HPDE6-E6E7 (cell line): Measurements from ENCODE around the gene THOP1.

Experiments used
- DNase-seq: peaks from one replicate; pipeline ENCODE4 v3.0.0; 2011; ENCODE audit warnings: missing footprints; ENCODE audit errors: extremely low spot score

The THOP1 gene

DNA sequence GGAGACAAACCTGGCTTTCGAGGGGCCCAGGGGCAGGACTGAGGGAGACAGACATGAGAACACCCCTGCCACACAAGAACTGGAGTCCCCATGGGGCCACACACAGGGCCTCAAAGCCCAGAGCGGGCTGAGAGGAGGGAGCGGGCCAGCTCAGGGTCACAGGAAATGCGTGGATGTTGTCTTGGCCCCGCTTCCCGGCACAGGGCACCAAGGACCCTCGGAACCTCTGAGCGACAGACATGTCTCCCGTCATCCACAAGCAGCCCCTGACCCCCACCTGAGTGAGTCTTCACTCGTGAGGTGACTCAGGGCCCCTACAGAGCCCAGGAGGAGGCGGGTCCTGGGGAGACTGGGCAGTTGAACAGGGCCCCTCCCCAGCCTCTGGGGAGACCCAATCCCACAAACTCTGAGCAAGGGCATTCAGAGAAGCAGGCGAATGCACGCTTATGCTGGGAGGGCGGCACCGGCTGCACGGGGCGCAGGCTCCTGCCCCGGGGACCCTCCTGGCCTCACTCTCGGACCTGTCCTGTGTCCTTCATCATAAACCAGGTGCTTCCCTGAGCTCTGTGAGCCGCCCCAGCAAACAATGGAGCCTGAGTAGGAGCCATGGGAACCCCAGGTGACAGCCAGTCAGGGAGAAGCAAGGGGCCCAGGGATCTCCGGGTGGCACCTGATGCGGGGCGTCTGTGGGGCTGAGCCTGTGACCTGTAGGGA, 22.4 kb upstream of the THOP1 start:
- DNase-seq = no peak

DNA sequence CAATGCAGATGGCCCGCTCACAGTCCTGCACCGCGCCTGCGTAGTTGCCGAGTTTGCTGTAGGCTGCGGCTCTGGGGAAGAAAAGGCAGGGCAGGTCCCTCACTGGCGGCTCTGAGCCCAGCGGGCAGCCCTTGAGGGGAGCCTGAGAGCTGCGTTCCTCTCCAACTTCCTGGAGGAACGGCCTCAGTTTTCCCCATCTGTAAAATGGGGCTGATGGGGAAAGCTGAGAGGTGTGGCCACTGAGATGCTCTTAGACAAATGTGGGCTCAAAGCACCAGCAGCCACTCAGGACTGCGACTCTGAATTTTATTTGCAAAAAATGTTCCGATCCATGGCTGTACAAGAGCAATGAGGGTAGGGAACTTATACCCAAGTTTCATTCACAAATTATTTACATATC, 21.6 kb upstream of the THOP1 start:
- no peak for DNase-seq

DNA sequence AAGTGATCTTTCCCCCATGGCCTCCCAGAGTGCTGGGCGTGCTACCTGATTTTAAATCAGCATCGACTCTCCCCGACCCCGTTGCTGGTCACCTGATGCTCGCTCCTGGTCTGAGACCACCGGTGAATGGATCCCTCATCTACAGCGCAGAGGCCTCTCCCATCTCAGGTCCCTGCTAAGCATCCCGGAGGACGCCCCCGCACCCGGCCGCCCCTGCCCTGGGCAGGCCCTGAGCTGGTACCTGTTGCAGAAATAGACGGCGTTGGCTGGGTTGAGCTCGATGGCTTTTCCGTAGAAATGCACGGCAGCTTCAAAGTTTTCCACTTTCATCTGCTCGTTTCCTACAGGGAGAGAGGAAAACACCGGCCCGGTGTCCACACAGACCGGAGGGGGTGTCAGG, 20.4 kb upstream of the THOP1 start:
- no peak for DNase-seq

DNA sequence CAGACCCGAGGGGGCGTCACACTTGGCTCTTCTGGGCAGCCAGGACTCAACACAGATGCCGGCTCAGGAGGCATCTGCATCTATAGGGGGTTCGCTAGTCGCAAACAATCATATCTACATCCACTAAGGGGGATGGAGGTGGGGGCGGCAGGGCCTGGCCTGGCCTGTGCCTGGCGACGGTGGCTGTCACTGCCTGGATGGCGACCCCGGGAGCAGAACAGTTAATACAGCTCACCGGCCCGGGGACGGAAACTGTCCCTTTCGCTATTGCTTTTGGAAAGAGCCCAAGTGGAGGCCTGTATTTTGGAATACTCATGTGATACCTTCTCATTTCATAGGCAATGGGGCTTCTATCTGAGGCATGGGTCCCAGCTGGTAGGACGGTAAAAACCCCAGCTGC, 19.9 kb upstream of the THOP1 start:
- DNase-seq = no peak

DNA sequence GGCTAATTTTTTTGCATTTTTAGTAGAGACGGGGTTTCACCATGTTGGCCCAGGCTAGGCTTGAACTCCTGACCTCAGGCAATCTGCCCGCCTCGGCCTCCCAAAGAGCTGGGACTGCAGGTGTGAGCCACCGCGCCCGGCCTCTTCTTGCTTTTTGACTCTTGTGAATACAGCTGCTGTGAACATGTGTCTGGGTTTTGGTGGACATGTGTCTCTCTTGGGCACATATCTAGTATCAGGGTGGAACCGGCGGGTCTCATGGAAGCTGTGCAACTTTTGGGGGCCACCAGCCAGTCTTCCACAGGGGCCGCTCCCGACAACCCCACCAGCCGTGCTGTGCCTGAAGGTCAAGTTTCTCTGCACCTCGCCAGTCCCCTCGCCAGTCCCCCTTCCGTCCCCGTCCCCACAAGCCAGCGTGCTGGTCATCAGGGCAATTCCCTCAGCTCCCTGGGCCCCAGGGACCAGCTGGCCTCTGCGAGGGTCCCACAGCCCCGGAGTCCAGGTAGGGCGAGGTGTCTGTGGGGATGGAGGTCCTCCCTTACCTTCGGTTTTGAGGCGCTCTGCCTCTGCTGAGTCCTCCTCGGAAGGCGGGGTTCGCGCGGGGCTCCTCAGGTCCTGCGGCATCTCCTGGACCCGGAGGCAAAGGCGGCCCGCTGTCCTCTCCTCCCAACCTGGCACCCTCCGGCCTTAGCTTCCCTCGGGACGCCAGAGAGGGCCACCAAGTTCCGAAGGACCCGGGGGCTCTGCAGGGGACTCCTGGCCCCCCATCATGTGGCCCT, 18.5 kb upstream of the THOP1 start:
- no peak for DNase-seq

DNA sequence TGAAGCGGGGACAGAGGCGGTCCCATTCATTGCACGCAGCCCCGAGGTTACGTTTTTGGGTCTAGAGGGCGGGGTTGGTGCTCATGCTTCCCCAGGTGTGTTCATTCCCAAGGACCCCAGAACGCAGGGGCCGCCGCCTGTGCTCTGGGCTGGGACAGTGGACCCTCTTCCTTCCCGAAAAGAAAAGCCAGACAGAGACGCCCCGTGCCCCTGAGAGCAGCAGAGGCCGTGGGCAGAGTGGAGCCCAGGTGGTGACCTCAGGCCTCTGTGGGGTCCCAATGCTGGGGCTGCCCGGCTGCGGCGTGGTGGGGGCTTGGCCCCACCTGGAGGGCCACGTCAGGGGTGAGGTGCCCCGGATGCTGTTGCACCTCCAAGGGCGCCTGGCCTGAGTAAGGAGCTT, 17.6 kb upstream of the THOP1 start:
- no peak for DNase-seq

DNA sequence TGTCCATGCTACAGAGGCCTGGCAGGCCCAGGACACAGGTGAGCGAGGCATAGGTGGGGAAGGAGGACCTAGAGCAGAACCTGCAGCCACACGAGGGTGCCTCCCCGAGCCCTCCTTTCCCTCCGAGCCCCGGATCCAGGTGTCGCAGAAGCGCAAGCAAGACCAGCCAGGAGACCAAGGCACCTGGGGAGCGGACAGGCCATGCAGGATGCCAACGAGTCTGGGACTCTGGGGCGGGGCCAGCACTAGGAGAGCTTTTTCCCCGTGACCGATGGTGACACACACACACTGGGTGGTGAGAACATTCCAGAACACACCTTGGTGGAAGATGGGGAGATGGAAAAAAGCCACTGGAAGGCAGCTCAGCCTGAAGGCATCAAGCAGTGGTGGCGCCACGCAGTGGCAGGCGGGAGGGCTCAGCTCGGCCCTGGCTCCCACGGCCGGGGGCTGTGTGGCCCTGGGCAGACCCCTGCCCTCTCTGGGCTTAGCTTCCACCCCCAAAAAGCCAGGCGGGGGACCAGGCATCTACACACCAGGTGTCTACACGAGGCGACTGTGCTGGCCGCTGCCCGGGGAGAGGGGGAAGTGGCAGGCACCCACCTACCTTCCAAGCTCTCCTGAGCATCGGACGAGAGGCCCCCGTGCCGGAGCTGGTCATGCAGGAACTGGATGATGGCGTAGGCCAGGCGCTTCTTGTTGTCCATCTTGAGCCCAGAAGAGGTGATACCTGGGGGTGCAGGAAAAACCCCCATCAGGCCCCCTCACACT, 16.8 kb upstream of the THOP1 start:
- no peak for DNase-seq

DNA sequence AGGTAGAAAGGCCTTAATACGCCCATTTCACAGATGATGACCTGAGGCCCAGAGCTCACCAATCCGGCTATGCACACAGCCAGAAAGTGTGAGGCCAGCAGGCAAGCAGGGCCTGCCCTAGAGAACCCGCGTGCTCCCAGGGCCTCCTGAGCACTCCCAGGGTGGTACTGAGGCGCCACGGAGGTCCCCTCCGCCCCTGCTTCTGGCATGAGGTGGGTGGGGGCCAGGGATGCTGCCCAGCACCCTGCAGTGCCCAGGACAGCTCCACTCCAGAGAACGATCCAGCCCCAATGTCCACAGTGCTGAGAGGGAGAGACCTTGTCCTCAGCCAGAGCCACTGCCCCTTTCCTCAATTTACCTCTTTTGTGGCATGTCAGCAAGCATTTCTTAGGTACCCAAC, 16.1 kb upstream of the THOP1 start:
- DNase-seq = no peak

DNA sequence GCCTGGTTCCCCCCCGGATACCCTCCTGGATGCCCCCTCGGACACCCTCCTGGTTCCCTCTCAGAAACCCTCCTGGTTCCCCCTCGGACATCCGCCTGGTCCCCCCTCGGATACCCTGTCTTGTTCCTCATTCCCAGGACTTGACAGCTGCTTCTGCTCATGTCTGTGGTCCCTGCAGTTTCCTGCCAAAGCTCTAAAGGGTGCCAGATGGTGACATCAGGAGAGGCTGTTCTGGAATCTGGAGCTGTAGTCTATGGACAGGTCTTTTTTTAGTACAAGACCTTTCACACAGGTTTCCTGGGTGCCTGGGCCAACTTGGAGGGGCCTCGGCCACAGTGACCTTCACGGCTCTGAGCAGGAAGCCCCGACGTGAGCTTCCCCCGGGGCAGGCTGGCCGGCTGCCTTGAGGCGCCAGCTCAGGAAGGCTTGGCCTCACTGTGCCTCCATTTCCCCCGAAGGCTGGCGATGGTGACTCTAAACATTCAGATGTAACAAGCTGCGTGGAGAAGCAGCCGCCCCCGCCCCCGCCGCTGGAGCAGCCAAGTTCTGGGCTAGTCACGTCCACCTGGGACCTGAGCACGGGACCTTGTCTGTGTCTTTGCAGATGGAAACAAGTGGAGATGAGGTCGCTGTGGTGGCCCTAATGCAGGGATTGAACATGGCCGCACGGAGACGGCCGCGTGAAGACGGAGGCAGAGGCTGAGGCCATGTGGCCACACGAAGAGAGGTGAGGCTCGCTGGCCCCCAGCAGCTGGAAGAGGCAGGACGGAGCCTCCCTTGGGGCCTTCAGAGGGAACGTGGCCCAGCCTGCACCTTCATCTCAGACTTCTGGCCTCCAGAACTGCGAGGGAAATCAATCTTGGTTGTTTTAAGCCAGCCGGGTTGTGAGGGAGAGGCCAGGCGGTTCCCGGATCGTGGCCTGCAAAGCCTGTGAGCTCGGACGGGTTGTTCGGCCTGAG, 15.0 kb upstream of the THOP1 start:
- no peak for DNase-seq

DNA sequence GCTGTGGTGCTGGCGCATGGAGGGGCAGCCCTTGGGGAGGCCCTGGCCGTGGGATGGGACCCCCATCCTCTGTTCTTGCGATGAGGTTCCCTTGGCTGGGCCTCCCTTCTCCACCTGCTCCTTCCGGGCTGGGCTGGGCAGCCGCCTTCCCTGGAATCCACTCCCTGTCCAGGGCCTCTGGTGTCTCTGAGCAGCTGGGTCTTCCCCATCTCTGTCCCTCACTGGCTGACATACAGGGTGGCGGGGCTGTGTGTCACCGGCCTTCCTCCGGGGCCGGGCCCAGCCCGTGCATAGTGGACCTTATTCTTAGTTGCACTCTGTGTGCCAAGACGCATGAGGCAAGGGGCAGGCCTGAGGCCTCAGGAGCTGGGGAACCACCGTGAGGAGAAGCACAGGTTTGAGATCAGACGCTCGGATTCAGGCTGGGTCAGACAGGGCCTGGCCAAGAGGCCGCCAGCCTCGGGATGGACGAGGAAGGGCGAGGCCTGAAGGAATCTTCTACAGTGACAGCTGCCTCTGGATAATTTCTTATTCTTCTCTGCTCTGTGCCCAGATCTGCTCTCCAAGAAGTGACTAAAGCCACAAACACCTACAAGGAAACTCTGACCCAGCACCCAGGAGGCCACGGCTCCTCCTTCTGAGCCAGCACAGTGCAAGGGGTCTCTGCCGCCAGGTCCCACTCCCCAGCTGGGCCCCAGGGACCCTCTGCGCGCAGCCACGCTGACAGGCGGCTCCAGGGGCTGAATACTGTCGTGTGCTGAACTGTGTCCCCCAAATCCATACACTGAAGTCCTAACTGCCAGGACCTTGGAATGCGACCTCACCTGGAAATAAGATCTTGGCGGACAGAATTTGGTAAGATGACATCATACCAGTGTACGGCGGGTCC, 13.3 kb upstream of the THOP1 start:
- DNase-seq = no peak

DNA sequence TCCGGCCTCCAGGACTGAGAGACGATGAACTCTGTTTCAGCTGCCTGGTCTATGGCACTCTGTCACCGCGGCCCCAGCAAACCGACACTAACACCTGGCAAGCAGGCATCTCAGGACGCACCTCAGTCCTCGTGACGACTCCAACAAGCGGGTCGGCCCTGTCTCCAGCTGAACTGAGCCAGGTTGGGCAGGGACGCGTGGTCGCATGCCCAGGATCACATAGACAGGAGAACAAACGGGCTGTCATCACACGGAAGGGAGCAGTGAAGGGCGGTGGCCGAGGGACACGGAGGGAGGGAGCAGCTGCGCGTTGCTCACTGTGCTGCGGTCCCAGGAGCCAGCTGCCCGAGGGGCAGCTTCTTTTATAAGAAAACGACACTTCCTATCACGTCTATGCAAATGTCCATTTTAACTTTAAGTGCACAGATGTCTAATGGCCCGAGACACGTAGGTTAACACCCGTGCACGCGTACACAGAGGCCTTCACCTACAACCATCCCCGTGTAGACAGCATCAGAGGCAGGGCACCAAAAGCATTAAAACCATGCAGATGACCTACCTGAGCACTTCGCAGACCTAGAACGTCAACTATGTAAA, 11.1 kb upstream of the THOP1 start:
- no peak for DNase-seq

DNA sequence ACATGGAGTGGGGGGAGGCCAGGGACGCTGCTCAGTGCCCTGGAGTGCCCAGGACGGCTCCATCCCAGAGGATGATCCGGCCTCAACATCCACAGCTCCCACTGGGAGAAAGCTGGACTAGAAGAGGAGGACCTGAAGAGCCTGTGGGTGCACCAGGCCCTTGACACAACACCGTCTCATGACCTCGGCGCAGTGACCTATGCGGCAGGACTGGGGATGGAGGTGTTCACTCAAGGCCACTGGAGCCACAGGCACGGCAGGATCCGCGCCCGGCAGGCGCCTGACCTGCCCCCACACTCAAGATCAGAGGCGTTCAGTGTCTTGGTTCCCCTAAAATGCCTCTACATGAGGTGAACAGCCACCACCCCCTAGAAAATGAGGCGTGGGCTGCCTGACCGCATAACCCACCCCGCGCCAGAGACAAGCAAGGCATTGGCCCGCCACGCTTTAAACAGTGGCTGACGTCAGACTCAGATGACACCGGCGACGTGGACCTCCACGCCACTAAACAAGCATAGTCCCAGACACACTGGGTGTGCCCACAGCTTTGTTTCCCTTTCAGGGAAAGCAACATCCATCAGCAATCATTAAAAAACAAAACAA, 10.2 kb upstream of the THOP1 start:
- DNase-seq = no peak

DNA sequence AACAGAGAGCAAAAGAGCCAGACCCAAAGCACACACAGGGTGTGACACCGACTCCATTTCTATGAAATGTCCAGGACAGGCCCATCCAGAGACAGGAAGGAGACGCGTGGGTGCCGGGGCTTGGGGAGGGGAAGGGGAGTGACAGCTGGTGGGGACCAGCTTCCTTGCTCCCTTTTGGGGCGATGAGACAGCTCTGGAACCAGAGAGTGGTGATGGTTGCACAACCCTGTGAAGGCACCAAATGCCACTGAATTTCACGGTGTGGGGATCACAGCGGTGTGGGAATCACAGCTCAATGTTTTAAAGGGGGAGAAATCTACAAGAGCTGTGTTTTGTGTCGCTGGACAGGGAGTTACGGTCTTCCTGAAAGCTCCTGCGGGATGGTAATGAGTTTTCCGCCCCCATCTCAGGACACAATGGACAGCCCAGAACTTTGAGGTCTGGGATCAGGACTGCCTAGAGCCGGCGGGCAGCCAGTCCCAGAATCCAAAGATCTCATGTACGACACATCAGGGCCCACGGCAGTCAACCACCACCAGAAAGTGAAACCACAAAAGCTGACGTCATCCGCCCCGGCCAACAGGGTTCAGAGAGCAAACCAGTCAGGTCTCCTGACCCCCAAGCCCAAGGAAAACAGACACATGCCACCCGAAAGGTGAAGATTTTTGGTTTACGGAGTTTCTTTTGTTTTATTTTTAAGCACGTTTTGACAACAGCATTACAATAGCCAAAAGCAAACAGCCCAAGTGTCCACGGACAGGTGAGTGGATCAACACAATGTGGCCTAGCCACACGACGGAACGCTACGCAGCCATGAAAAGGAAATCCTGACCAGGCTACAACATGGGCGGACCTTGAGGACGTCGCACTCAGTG, 9.5 kb upstream of the THOP1 start:
- DNase-seq = no peak

DNA sequence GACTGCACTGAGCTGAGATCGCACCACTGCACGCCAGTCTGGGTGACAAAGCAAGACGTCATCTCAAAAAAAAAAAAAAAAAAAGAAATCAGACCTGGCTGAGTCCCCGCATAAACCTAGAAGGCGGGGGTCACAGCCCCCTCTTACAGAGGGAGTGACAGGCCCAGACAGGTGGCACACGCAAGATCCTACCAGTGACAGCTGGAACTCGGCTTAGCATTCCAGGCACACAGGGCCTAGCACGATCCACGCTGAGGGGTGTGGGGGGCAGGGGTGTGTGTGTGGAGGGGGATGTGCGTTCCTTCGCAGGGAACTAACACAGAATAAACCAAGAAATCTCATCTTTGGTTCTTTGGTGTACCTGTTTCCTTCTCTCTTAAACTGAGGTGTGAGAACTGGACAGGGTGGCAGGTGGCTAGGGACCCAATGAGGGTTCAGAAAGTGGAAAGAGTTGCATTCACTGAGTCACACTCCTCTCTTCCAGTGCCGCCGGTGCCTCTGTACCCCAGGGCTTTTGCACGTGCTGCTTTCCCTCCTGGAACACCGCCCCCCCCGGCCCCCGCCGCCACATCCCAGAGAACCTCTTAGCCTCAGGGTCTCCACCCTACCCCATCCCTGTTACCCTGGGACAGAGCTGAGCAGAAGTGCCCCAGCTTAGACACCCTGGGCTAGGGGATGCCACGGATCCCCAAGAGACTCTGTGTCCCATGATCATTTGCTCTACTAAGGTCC, 7.2 kb upstream of the THOP1 start:
- DNase-seq = no peak

DNA sequence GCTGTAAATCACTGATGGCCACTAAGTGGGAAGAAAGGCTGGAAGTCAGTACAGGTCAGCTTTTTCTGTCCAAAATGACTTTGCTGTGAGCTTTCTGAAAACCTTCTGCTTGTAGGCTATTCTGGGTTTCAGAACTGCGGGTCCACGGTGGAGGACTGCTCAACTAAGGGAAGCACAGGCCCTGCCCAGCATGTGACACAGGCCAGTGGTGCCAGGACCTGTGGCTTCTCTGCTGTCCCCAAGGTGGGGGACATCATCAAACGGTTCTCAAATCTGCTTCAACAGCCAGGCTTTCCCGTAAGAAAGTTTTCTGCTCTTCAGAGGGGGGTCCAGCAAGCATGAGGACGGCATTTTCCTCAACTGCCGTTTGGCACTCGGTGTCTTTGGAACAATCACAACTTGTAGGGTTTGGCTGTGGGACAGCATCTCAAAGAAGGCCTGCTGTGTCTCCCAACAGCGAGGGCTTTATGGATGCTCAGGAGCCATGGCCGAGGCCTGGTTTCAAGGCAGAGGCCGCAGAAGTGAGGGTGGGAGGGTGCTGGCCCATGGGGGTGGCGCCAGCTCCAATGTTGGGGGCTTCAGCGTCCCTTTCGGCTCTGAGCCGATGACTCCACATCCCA, 6.1 kb upstream of the THOP1 start:
- DNase-seq = no peak

DNA sequence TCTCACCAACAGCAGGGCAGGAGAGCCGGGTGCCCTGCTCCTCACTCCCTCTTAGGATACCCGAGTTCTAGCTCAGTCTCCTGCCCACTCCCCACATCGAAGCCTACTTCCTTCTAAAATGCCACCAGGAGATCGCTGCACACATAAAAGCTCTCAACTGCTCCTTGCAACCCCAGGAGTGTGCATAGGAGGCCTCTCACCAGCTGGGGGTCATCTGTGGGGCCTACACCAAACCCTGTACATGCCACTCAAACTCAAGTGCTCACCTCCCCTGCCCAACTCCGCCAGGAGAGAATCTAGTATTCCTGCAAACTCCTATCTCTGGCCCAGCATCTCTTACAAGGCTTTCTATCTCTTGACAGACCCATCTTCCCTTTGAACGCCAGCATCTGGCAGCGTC, 5.0 kb upstream of the THOP1 start:
- no peak for DNase-seq

DNA sequence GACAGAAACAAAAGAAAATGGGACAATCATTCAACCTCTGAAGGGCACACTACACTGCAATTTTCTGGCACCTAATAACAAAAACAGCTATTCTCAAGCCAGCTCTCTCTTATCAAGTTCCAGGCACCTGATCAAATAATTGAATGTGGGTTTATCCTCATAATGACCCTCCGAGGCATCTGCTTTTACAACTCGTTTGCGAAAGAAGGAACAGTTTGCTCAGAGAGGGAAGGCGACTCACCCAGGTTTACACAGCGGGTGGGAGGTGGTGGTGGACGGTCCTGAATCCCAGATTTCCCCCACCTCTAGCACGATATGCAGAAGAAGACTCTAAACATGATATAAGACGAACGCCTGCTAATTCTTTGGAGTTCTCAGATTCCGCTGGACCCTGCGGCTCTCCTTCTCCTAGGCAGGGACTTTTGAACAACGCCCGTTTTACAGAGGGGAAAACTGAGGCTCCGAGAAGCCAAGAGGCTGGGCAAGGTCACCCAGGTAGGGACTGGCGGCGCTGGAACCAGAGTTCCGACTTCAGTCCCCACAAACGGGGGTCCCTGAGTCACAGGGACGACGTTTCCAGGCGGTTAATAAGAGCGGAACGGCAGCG, 2.9 kb upstream of the THOP1 start:
- no peak for DNase-seq
